AG10803 (cell line): ENCODE results near the gene DNAJA3.

Experiments
- DNase-seq: peaks from one replicate; pipeline ENCODE4 v3.0.0; 2010; ENCODE audit warnings: low read depth
- H3K4me3 ChIP-seq: 2 replicates; pipeline ENCODE4 v1.5.1; 2011; ENCODE audit warnings: mild to moderate bottlenecking, low read length, control low read depth
- CTCF ChIP-seq: conservative IDR thresholded peaks from 2 replicates; pipeline ENCODE4 v1.5.1; 2011; ENCODE audit warnings: mild to moderate bottlenecking, low read length, control low read depth, inconsistent platforms

DNAJA3 gene

GRCh38 chr16:4461250-4462085 is 35.8 kb downstream of the DNAJA3 start:
- no peak for TF ChIP-seq CTCF
- no peak overlapping the region for H3K4me3 ChIP-seq
- no peak for DNase-seq

DNA sequence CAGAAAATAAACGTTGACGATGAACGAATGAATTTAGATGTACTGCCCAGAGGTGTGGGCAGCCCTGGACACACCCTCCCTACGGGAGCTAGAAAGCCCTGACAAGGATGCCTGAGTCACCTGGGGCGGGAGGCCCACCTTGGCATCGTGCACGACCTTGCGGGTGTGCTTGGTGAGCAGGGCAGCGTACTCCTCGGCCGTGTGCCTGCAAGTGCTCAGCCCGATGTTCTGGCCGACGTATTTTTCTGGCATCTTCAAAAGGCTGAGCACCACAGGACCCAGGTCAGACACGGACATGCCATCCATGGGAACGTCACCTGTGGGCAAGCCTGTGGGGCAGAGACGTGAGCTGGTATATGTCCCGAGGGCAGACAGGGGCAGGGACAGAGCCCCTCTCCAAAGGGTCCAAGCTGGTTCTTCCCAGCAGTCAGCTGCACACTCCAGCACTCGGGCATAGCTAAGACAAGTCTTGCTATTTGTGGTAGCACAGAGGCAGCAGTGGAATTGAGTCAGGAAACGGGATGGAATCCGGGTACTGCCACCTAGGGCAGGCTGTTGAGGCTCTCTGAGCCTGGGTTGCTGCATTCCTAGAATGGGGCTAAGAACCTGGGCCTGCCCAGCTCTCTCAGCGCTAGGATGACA is 38.0 kb downstream of the DNAJA3 start:
- no peak for TF ChIP-seq CTCF
- no peak overlapping the region for H3K4me3 ChIP-seq
- DNase-seq = no peak

- no peak for DNase-seq
- no peak overlapping the region for H3K4me3 ChIP-seq
- no peak for TF ChIP-seq CTCF
Measured at GRCh38 chr16:4465977-4466779, 40.5 kb downstream of the DNAJA3 start.

- DNase-seq = no peak
- no peak overlapping the region for H3K4me3 ChIP-seq
- TF ChIP-seq CTCF = no peak
Measured at GRCh38 chr16:4467916-4468315, 42.2 kb downstream of the DNAJA3 start.

- H3K4me3 ChIP-seq = no peak overlapping the region
- TF ChIP-seq CTCF = no peak
- no peak for DNase-seq
Measured at GRCh38 chr16:4468972-4469371, 43.3 kb downstream of the DNAJA3 start.

DNA sequence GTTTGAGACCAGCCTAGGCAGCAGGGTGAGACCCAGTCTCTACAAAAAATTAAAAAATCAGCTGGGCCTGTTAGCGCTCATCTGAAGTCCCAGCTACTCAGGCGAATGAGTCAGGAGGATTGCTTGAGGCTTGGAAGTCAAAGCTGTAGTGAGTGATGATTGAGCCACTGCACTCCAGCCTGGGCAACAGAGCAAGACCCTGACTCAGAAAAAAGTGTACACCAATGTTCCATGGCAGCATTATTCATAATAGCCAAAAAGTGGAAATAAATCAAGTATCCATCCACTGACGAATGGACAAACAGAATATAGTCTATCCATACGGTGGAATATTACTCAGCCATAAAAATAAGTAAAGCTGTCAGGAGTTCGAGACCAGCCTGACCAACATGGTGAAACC is 46.2 kb downstream of the DNAJA3 start:
- no peak overlapping the region for H3K4me3 ChIP-seq
- no peak for DNase-seq
- TF ChIP-seq CTCF = no peak
